Motor neuron (in vitro differentiated cells): ENCODE results near the gene POTEF. TPM values are rescaled to one million over a fixed set of nuclear protein-coding genes. Genes with fewer than 3 reads are reported as not detected.
"Not testable (repeated sequence)": the region's sequence is repeated elsewhere in the genome, so short reads cannot be mapped to it uniquely, and the experiment has no call there.

Experiments
- ATAC-seq, 8 experiments: fragments of 200-7000 bp; cut with Tn5 transposase; replicated peaks in 6 of 8; 2 replicates each; pipeline ENCODE4 v1.8.0; 2021; ENCODE audit warnings: mild to moderate bottlenecking in 8 of 8, moderate library complexity in 8 of 8
- H3K27ac ChIP-seq, 2 donors: fragments of 250-450 bp; sonication (Bioruptor Pico); 2 replicates each; pipeline ENCODE4 v1.9.0; 2021; ENCODE audit warnings: antibody characterized with exemption in 2 of 2, mild to moderate bottlenecking in 2 of 2, moderate library complexity in 1 of 2
- H3K4me1 ChIP-seq, 2 donors: fragments of 250-450 bp; sonication (Bioruptor Pico); replicated peaks in 1 of 2; 2 replicates each; pipeline ENCODE4 v1.6.1; 2021; ENCODE audit warnings: antibody characterized with exemption in 2 of 2, mild to moderate bottlenecking in 2 of 2, moderate library complexity in 1 of 2
- H3K4me3 ChIP-seq, 5 donors: fragments of 250-450 bp; sonication (Bioruptor Pico); 2 replicates each; pipeline ENCODE4 v1.9.0; 2021; ENCODE audit warnings: antibody characterized with exemption in 5 of 5, mild to moderate bottlenecking in 5 of 5, moderate library complexity in 4 of 5
- WGBS, 10 experiments: fragments of 450-650 bp; shearing (Covaris generic); methylation state at CpG; one replicate each; pipeline ENCODE4 v1.0.0; 2022; 5-methylcytosine and 5-hydroxymethylcytosine counted together
- in situ Hi-C, 9 experiments: fragments of 400-800 bp; cut with MboI; loops; one replicate each; pipeline ENCODE4 v1.15.0; 2021; ENCODE audit warnings: low sequenced_read_pairs in 9 of 9, low pct_unique_long_range_greater_than_20kb in 2 of 9; ENCODE audit not compliant: unreplicated experiment in 9 of 9
- total RNA-seq, 8 experiments: library from RNA; unstranded; fragments of 300-600 nt; gene quantifications; 2 replicates each; pipeline versions ENCODE4 v1.2.3 to v1.2.4, GENCODE V29; 2022

Gene POTEF
- total RNA-seq, 8 experiments from 2014 or later = 0.05 to 31.2 (median 0.41) TPM; not detected in 1

- H3K4me3 ChIP-seq, ATAC-seq, H3K27ac ChIP-seq, H3K4me1 ChIP-seq, in situ Hi-C loops: not testable (repeated sequence)
- WGBS, 10 experiments = no CpG with 5 or more reads among the region's 13 CpGs
Measured at GRCh38 chr2:130138326-130138725, 9.3 kb upstream of the POTEF start.

DNA sequence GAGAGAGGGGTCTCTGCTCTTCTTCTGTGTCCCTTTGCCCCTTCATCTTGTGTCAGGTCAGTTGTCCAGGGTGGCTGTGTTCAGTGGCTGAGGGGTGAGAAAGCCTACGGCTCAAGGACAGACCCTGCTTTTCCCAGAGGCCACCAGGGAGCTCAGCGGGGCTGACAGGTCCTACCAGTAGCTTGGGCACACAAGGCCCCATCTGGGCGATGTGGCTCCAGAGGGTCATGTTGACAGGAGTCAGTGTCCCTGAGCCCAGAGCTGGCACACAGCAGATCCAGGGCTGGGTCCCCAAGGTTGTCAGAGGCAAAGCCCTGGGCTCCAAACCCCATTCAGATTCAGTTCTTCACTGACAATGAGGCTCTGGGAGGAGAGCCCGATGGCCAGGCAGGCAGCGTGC lies 8.1 kb upstream of the POTEF start:
- ATAC-seq, H3K4me3 ChIP-seq, H3K27ac ChIP-seq, in situ Hi-C loops, H3K4me1 ChIP-seq: not testable (repeated sequence)
- WGBS, 10 experiments = no CpG with 5 or more reads among the region's 5 CpGs

- in situ Hi-C loops, H3K4me3 ChIP-seq, H3K4me1 ChIP-seq, ATAC-seq, H3K27ac ChIP-seq: not testable (repeated sequence)
- no CpG with 5 or more reads among the region's 10 CpGs for WGBS, 10 experiments
Measured at GRCh38 chr2:130136546-130136945, 7.5 kb upstream of the POTEF start.

GRCh38 chr2:130135692-130136541 lies 6.9 kb upstream of the POTEF start:
- peak in 1 of 8 experiments; percentile 57 for ATAC-seq
- in situ Hi-C loops = no loop called here
- WGBS, 10 experiments = 50 to 100% (median 94%) methylated on average over 1 to 4 of the region's 15 CpGs; no CpG with 5 or more reads in 6 of the 10 experiments
- no peak overlapping the region for H3K4me3 ChIP-seq
- H3K4me1 ChIP-seq = no peaks in the 10 kb centered on the region
- no peak overlapping the region for H3K27ac ChIP-seq

- in situ Hi-C loops, H3K27ac ChIP-seq, H3K4me3 ChIP-seq, H3K4me1 ChIP-seq, ATAC-seq: not testable (repeated sequence)
- WGBS, 10 experiments = no CpG with 5 or more reads among the region's 14 CpGs
Measured at GRCh38 chr2:130128464-130128863, 558 bp downstream of the POTEF start.

- ATAC-seq, in situ Hi-C loops, H3K4me3 ChIP-seq, H3K4me1 ChIP-seq, H3K27ac ChIP-seq: not testable (repeated sequence)
- no CpG with 5 or more reads among the region's 9 CpGs for WGBS, 10 experiments
Measured at GRCh38 chr2:130127726-130128125, 1.3 kb downstream of the POTEF start.

- in situ Hi-C loops, H3K4me3 ChIP-seq, H3K4me1 ChIP-seq, ATAC-seq, H3K27ac ChIP-seq: not testable (repeated sequence)
- no CpG with 5 or more reads among the region's 45 CpGs for WGBS, 10 experiments
Measured at GRCh38 chr2:130120924-130121323, 8.1 kb downstream of the POTEF start.

DNA sequence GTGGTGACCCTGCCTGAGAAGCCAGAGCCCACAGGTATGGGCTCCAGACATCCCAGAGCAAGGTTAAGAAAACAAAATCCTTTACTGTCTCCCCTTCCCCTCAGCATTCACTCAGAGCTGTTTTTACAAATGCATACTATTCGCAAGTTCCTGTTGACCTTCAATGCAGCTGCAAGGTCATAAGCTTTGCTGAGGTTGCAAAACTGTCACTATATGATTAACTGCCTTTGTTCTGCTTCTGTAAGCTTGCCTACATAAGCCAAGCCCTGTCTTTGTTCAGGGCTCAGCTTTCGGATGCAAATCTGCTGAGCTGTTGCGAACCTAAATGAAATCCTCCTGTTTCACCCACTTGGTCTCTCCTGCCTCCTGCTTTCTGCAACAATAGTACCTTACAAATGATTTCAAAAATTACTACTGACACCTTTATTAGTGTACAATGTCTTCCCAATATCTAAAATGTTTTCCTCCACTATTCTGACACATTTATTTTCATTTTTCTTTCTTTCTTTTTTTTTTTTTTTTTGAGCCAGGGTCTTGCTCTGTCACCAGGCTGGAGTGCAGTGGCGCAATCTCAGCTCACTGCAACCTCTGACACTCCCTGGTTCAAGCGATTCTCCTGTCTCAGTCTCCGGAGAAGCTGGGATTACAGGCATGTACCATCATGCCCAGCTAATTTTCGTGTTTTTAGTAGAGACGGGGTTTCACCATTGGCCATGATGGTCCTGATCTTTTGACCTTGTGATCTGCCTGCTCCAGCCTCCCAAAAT lies 26.2 kb downstream of the POTEF start:
- H3K4me3 ChIP-seq, in situ Hi-C loops, H3K4me1 ChIP-seq: not testable (repeated sequence)
- ATAC-seq = peak in 5 of 8 experiments; percentile 55 to 85 (median 77)
- H3K27ac ChIP-seq = peak overlapping the region; percentile 46 to 73
- WGBS, 10 experiments = 8 to 54% (median 39%) methylated on average over 2 of the region's 8 CpGs; no CpG with 5 or more reads in 6 of the 10 experiments

DNA sequence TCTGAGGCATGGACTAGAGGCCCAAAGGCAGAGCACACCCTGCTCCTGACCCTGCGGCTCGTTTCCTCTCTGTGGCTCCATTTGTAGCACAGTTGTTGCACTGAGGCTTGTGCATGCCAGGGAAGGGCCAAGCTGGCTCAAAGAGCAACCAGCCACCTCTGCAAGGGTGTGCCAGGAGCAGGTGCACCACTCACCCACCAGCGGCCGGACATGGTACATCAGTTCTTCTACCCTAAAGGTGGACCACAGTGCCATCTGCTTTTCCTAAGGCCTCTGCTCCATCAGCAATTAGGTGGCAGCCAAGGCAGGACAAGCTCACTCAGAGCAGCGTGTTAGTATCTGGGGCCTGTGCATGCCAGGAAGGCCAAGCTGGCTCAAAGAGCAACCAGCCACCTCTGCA lies 66.4 kb downstream of the POTEF start:
- WGBS, 10 experiments = no CpG with 5 or more reads among the region's 5 CpGs
- H3K4me3 ChIP-seq, ATAC-seq, H3K4me1 ChIP-seq, in situ Hi-C loops, H3K27ac ChIP-seq: not testable (repeated sequence)

GRCh38 chr2:130059982-130060381 lies 69.0 kb downstream of the POTEF start:
- H3K4me3 ChIP-seq, H3K27ac ChIP-seq, ATAC-seq, H3K4me1 ChIP-seq, in situ Hi-C loops: not testable (repeated sequence)
- no CpG with 5 or more reads among the region's 10 CpGs for WGBS, 10 experiments

DNA sequence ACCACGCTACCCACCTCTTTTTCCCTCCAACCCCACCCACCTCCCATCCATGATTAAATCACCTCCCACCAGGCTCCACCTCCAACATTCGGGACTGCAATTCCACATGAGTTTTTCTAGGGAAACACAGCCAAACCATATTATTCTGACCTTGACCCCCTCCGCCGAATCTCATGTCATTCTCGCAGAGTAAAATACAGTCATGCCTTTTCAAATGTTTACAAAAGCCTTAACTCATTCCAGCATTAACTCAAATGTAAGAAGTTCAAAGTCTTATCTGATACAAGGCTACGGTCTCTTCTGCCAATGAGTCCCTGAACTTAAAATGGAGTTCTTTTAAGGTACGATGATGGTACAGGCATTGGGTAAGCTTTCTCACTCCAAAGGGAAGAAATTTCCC lies 72.7 kb downstream of the POTEF start:
- H3K4me1 ChIP-seq, in situ Hi-C loops, ATAC-seq, H3K27ac ChIP-seq, H3K4me3 ChIP-seq: not testable (repeated sequence)
- WGBS, 10 experiments = no CpG with 5 or more reads among the region's 7 CpGs

GRCh38 chr2:130053217-130053911 lies 75.7 kb downstream of the POTEF start:
- not testable (repeated sequence) for ATAC-seq, H3K27ac ChIP-seq
- WGBS, 10 experiments = 90 to 100% methylated on average over 1 to 2 of the region's 7 CpGs; no CpG with 5 or more reads in 8 of the 10 experiments

GRCh38 chr2:130052376-130052775 lies 76.6 kb downstream of the POTEF start:
- not testable (repeated sequence) for H3K27ac ChIP-seq

More at GRCh38 chr2:130053217-130053911, 75.7 kb downstream of the POTEF start:
- in situ Hi-C loops, H3K4me3 ChIP-seq, H3K4me1 ChIP-seq: not testable (repeated sequence)

More at GRCh38 chr2:130052376-130052775, 76.6 kb downstream of the POTEF start:
- no CpG with 5 or more reads among the region's 5 CpGs for WGBS, 10 experiments
- H3K4me3 ChIP-seq, in situ Hi-C loops, H3K4me1 ChIP-seq, ATAC-seq: not testable (repeated sequence)
